Psoas muscle (tissue), 8 donors: ENCODE measurements around the gene KLHDC2. TPM values are rescaled to one million over a fixed set of nuclear protein-coding genes. Genes with fewer than 3 reads are reported as not detected.
"Not testable (repeated sequence)": the region's sequence is repeated elsewhere in the genome, so short reads cannot be mapped to it uniquely, and the experiment has no call there.

ENCODE experiments used
- ATAC-seq, 4 donors: fragments of 200-7000 bp; cut with Tn5 transposase; one replicate each; pipeline ENCODE4 v1.9.1; 2020; ENCODE audit warnings: moderate library complexity in 3 of 4, mild to moderate bottlenecking in 2 of 4
- DNase-seq, 2 donors: peaks; one replicate each; pipeline ENCODE4 v3.0.0-alpha.2; 2020
- H3K27ac ChIP-seq: fragments of 200-600 bp; one replicate; pipeline ENCODE4 v1.8.0; 2022
- H3K27me3 ChIP-seq, 3 donors: fragments of 200-600 bp in 1 of 3; one replicate each; pipeline versions ENCODE4 v1.6.1 to v1.8.0; 2013 to 2022; ENCODE audit warnings: low read length in 2 of 3, mild to moderate bottlenecking in 2 of 3, moderate library complexity in 1 of 3; ENCODE audit not compliant: insufficient read depth in 3 of 3
- H3K36me3 ChIP-seq, 2 donors: fragments of 200-600 bp in 1 of 2; one replicate each; pipeline versions ENCODE4 v1.6.1 to v1.8.0; 2013 to 2022; ENCODE audit warnings: low read depth in 1 of 2, mild to moderate bottlenecking in 1 of 2, moderate library complexity in 1 of 2; ENCODE audit not compliant: insufficient read depth in 1 of 2
- H3K4me1 ChIP-seq: fragments of 200-600 bp; one replicate; pipeline ENCODE4 v1.8.0; 2022
- H3K4me3 ChIP-seq: fragments of 200-600 bp; one replicate; pipeline ENCODE4 v1.8.0; 2022; ENCODE audit warnings: mild to moderate bottlenecking
- H3K9me3 ChIP-seq: fragments of 200-600 bp; one replicate; pipeline ENCODE4 v1.8.0; 2022
- WGBS, 3 donors: extraction: QIAGEN DNeasy Blood & Tissue Kit; methylation state at CpG; one replicate each; pipeline versions ENCODE4 v1.1.6 to v1.1.7; 2013; 5-methylcytosine and 5-hydroxymethylcytosine counted together
- intact Hi-C, 2 donors: fragments of 100-400 bp; cut with DNase I; formaldehyde crosslinking; loops; one replicate each; pipeline versions ENCODE4 v1.11.0 to v1.14.2; 2022
- polyA plus RNA-seq, 3 donors: library from polyadenylated mRNA; stranded (reverse); fragments of 200-250 nt; gene quantifications; one replicate each; pipeline ENCODE4 v1.2.3, GENCODE V29; 2013
- total RNA-seq, 4 donors: library from RNA; stranded (reverse); fragmentation: NEBNext Ultra II Directional in 2 of 4; extraction: Animal tissue kit (Norgen Biotek cat#: 25700) in 2 of 4; gene quantifications; one replicate each; pipeline versions ENCODE4 v1.2.1 to v1.2.4, GENCODE V29; 2021 to 2023
- TF ChIP-seq, protein P1 (sequence below): fragments of 200-600 bp; IDR thresholded peaks from one replicate; pipeline ENCODE4 v1.8.0; 2022; ENCODE audit warnings: antibody characterized with exemption
- donor health status: healthy with polysubstance abuse.
- donor health status: DM: no; HTN: no; CAD: no; lungs with moderate emphysema.
- donor health status: Bipolar disorder and iron deficiency.
- donor health status: healthy.
- donor health status: DM: yes; HTN: yes; CAD: no.
- donor health status: DM: no; HTN: no; CAD: no.
- donor health status: DM: no; HTN: no; CAD: no.
- donor health status: DM: yes; HTN: yes; CAD: no.

Gene KLHDC2
- total and polyA plus RNA-seq, 7 donors: 26.6 to 90.2 (median 58.2) TPM

DNA sequence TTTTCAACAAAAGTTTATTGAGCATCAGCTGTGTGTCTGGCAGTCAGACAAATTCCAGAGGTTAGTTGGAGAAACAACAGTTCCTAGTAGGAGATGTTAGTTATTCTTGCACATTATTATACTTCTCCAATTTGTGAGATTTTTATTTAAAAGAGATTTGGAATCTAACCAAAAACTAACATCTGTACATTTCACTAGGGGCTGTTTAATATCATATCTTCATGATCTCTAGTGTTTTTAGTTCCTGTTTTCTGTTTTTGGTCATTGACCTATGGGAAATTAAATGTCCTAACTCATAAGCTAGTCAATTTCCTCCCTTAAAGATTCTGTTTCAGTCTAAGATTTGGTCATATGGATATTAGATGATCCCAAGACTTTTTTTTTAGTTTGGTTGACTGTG lies 34.1 kb upstream of the KLHDC2 start:
- no peak overlapping the region for H3K4me3 ChIP-seq
- H3K36me3 ChIP-seq: peaks cover 0 to 86% of the 10 kb centered on the region in 2 donors
- no peaks in the 10 kb centered on the region for H3K4me1 ChIP-seq
- TF ChIP-seq, protein P1, sequence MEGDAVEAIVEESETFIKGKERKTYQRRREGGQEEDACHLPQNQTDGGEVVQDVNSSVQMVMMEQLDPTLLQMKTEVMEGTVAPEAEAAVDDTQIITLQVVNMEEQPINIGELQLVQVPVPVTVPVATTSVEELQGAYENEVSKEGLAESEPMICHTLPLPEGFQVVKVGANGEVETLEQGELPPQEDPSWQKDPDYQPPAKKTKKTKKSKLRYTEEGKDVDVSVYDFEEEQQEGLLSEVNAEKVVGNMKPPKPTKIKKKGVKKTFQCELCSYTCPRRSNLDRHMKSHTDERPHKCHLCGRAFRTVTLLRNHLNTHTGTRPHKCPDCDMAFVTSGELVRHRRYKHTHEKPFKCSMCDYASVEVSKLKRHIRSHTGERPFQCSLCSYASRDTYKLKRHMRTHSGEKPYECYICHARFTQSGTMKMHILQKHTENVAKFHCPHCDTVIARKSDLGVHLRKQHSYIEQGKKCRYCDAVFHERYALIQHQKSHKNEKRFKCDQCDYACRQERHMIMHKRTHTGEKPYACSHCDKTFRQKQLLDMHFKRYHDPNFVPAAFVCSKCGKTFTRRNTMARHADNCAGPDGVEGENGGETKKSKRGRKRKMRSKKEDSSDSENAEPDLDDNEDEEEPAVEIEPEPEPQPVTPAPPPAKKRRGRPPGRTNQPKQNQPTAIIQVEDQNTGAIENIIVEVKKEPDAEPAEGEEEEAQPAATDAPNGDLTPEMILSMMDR: no peak
- ATAC-seq: no peak
- H3K27ac ChIP-seq: no peak overlapping the region
- no peaks in the 10 kb centered on the region for H3K9me3 ChIP-seq
- DNase-seq: no peak
- intact Hi-C loops: no loop called here
- H3K27me3 ChIP-seq: no peaks in the 10 kb centered on the region

DNA sequence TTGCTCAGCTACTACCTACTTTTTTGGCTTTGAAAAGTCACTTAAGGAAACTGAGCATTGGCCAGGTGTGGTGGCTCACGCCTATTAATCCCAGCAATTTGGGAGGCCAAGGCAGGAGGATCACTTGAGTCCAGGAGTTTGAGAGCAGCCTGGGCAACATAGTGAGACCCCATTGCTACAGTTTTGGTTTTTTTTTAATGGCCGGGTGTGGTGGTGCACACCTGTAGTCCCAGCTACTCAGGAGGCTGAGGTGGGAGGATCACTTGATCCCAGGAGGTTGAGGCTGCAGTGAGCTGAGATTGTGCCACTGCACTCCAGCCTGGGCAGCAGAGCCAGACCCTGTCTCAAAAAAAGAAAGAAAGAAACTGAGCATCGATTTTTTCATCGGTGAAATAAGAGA lies 32.3 kb upstream of the KLHDC2 start:
- H3K27ac ChIP-seq, intact Hi-C loops, H3K4me3 ChIP-seq, H3K4me1 ChIP-seq, ATAC-seq, H3K9me3 ChIP-seq, H3K27me3 ChIP-seq, DNase-seq: not testable (repeated sequence)
- peaks cover 0 to 85% of the 10 kb centered on the region in 2 donors for H3K36me3 ChIP-seq
- 86 to 100% (median 97%) methylated on average over 4 of the region's 4 CpGs for WGBS, 3 donors

DNA sequence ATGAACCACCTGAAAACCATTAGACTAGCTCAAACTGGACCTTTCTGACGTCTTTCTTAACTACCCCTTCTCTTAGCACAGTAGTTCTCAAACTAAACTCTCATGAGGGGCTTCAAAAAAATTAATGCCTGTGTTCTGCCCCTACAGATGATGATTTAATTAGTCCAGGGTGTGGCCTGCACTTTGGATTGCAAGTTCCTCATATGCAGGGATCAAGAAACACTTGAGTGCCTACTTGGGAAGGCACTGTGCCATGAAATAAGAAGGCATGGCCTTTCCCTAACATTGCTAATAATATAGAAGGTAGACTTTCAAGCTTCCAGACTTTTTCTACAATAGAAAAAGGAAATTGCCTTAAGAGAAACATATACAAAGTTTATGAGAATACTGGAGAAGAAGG lies 22.8 kb upstream of the KLHDC2 start:
- no peak overlapping the region for H3K4me3 ChIP-seq
- H3K4me1 ChIP-seq: no peaks in the 10 kb centered on the region
- 82 to 85% (median 85%) methylated on average over 1 of the region's 1 CpG for WGBS, 3 donors
- peaks cover 0 to 96% of the 10 kb centered on the region in 2 donors for H3K36me3 ChIP-seq
- no peaks in the 10 kb centered on the region for H3K9me3 ChIP-seq
- no peak for ATAC-seq
- TF ChIP-seq, protein P1: no peak
- DNase-seq: no peak
- intact Hi-C loops: no loop called here
- H3K27me3 ChIP-seq: no peaks in the 10 kb centered on the region
- H3K27ac ChIP-seq: no peak overlapping the region

DNA sequence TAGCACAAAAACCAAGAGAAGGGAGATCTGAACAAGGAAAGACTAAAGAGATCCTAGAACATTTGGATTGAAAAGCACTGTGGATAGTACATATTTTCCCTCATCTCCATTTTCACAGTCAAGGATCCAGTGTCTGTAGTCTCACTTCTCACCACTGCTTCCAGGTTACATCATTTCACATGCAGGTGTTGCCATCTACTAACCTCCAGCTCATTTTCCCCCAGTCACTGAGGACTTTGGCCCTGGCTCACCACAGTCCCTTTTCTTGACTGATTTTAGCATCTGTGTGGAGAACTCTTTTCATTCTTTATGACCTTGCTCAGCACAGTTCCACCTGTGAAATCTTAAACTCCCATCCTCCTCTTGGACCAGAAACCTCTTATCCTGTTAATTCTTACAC lies 21.5 kb upstream of the KLHDC2 start:
- H3K4me3 ChIP-seq, ATAC-seq, intact Hi-C loops, H3K4me1 ChIP-seq, DNase-seq, H3K27me3 ChIP-seq, H3K9me3 ChIP-seq, H3K27ac ChIP-seq: not testable (repeated sequence)
- H3K36me3 ChIP-seq: peaks cover 0 to 96% of the 10 kb centered on the region in 2 donors

DNA sequence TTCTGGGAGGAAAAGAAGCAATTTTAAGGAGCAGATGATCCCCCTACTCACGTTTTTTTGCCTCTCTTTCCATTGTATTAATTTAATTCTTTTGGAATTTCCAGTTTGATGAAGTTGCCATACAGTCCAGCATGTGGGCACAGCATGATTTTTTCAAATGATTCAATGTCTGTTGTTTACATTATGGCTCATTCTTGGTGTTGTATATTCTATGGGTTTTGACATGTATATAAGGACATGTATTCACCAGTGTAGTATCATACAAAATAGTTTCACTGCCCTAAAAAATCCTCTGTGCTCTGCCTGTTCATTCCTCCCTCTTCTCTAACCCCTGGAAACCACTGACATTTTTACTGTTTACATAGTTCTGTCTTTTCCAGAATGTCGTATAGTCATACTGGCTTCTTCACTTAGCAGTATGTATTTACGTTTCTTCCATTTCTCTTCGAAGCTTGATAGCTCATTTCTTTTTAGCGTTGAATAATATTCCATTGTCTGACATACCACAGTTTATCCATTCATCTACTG lies 13.3 kb upstream of the KLHDC2 start:
- DNase-seq: no peak
- H3K27ac ChIP-seq: no peak overlapping the region
- no peak for ATAC-seq
- 77 to 84% (median 83%) methylated on average over 5 of the region's 5 CpGs for WGBS, 3 donors
- peaks cover 0 to 30% of the 10 kb centered on the region in 2 donors for H3K36me3 ChIP-seq
- no peaks in the 10 kb centered on the region for H3K9me3 ChIP-seq
- no peaks in the 10 kb centered on the region for H3K4me1 ChIP-seq
- no peak overlapping the region for H3K4me3 ChIP-seq
- intact Hi-C loops: no loop called here
- TF ChIP-seq, protein P1: no peak
- H3K27me3 ChIP-seq: no peaks in the 10 kb centered on the region

DNA sequence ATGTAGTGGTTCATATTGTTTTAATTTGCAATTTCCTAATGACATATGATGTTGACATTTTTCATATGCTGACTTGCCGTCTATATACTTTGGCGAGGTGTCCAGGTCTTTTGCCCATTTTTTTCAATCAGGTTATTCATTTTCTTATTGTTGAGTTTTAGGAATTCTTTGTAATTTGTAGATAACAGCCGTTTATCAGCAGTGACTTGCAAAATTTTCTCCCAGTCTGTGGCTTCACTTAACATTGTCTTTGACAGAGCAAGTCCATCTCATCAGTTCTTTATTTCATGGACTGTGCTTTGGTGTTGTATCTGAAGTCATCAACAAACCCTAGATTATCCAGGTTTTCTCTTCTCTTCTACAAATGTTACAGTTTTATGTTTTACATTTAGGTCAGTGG lies 12.6 kb upstream of the KLHDC2 start:
- TF ChIP-seq, protein P1: no peak
- H3K27me3 ChIP-seq: no peaks in the 10 kb centered on the region
- H3K4me1 ChIP-seq: no peaks in the 10 kb centered on the region
- DNase-seq (no peak), ATAC-seq (no peak)
- H3K36me3 ChIP-seq: peaks cover 0 to 23% of the 10 kb centered on the region in 2 donors
- H3K27ac ChIP-seq: no peak overlapping the region
- no peaks in the 10 kb centered on the region for H3K9me3 ChIP-seq
- H3K4me3 ChIP-seq: no peak overlapping the region
- intact Hi-C loops: no loop called here
- WGBS, 3 donors: 86 to 92% (median 86%) methylated on average over 3 of the region's 3 CpGs
